ENCODE results near the gene OLFM1. TPM values are rescaled to one million over a fixed set of nuclear protein-coding genes. Genes with fewer than 3 reads are reported as not detected.
"Not testable (repeated sequence)": the region's sequence is repeated elsewhere in the genome, so short reads cannot be mapped to it uniquely, and the experiment has no call there.

The OLFM1 gene
- total RNA-seq, 3 donors from 2014 or later = 17.4 to 25.2 (median 22.1) TPM

DNA sequence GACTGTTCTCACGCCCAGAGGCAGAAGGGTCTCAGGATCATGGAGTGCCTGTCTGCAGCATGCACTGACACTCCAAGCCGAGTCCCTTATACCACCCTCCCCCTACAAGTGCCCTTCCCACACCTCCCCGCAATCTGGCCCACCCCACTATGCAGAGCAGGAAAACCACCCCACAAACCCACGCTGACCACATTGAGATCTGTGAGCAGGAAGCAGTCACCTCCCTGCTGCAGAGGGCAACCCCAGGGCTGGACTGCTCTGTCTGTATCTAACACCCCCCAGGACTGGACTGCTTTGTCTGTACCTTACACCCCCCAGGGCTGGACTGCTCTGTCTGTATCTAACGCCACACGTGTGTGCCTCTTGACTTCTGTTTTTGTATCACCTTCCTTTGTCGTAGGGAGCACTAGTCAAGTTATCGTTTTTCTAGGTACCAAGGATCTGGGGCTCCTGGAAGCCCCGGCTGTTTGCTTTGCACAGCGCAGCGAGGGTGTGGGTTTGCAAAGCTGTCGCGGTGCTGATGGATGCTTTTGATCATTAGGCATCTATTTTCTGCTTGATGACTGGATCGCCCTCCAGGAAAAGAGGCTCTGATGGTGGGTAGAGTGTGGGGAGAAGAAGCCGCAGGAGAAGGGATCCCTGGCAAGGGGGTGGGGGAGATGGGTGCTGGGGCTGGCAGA is 21.5 kb downstream of the OLFM1 start:
- H3K27me3 ChIP-seq = no peaks in the 10 kb centered on the region

GRCh38 chr9:135109650-135110049 is 22.2 kb downstream of the OLFM1 start:
- H3K36me3 ChIP-seq = no peaks in the 10 kb centered on the region
- no peaks in the 10 kb centered on the region for H3K9me3 ChIP-seq
- no peaks in the 10 kb centered on the region for H3K27me3 ChIP-seq
- TF ChIP-seq POLR2AphosphoS5 (IDR thresholded peaks at IDR 0.05) = no peak
- no peak for TF ChIP-seq CTCF (IDR thresholded peaks at IDR 0.05)
- TF ChIP-seq POLR2A (IDR thresholded peaks at IDR 0.05) = no peak
- intact Hi-C loops (cut with DNase I; ENCODE audit: low total_unique reads) = no loop called here
- DNase-seq (ENCODE audit: low spot score in 2 of 2) = no peak
- no peak overlapping the region for H3K4me3 ChIP-seq
- no peaks in the 10 kb centered on the region for H3K4me1 ChIP-seq
- no peak overlapping the region for H3K27ac ChIP-seq

More for the DNA sequence above, 21.5 kb downstream of the OLFM1 start:
- no peak for TF ChIP-seq POLR2A (IDR thresholded peaks at IDR 0.05)
- TF ChIP-seq CTCF (IDR thresholded peaks at IDR 0.05) = no peak
- TF ChIP-seq POLR2AphosphoS5 (IDR thresholded peaks at IDR 0.05) = no peak
- Histone ChIP-seq H3K36me3 (no peaks in the 10 kb centered on the region), H3K27ac (no peak overlapping the region), H3K4me3 (no peak overlapping the region), H3K9me3 (no peaks in the 10 kb centered on the region), H3K4me1 (no peaks in the 10 kb centered on the region)
- intact Hi-C loops (cut with DNase I; ENCODE audit: low total_unique reads) = no loop called here
- no peak for DNase-seq (ENCODE audit: low spot score in 2 of 2)

DNA sequence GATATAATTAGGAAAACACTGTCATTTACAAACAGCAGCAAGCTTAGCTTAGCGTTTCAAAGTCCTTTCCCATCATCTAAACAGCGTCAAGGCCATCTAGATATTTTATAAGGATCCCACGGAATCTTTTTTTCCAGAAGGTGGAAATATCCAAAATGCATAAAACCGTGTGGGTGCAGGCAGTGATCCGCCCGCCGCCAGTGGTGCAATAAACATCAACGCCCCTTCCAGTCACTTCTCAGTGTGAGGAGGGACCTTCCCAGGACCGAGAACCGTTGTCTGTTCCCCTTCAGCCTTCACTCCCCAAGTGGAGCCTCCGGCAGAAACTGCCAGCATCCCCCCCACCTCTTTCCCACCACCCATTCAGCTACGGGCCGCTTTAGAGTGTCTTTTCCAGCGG is 22.9 kb downstream of the OLFM1 start:
- no peak for DNase-seq (ENCODE audit: low spot score in 2 of 2)
- no peaks in the 10 kb centered on the region for H3K4me1 ChIP-seq
- TF ChIP-seq POLR2AphosphoS5 (IDR thresholded peaks at IDR 0.05) = no peak
- TF ChIP-seq POLR2A (IDR thresholded peaks at IDR 0.05) = no peak
- no peak for TF ChIP-seq CTCF (IDR thresholded peaks at IDR 0.05)
- H3K27ac ChIP-seq = no peak overlapping the region
- no peaks in the 10 kb centered on the region for H3K27me3 ChIP-seq
- no peaks in the 10 kb centered on the region for H3K9me3 ChIP-seq
- no peak overlapping the region for H3K4me3 ChIP-seq
- intact Hi-C loops (cut with DNase I; ENCODE audit: low total_unique reads) = no loop called here
- no peaks in the 10 kb centered on the region for H3K36me3 ChIP-seq

DNA sequence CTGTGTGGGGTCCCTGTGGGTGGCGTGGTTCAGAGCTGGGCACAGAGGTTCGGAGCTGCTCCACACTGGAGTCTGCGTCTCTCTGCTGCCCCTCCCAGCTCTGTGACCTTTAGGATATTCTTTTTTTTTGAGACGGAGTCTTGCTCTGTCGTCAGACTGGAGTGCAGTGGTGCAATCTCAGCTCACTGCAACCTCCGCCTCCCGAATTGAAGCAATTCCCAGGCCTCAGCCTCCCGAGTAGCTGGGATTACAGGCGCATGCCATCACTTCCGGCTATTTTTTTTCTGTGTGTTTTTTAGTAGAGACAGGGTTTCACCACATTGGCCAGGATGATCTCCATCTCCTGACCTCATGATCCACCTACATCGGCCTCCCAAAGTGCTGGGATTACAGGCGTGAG is 24.1 kb downstream of the OLFM1 start:
- H3K9me3 ChIP-seq; H3K36me3 ChIP-seq; intact Hi-C loops (cut with DNase I; ENCODE audit: low total_unique reads); H3K4me3 ChIP-seq; H3K27me3 ChIP-seq; H3K4me1 ChIP-seq; H3K27ac ChIP-seq; DNase-seq (ENCODE audit: low spot score in 2 of 2): not testable (repeated sequence)

DNA sequence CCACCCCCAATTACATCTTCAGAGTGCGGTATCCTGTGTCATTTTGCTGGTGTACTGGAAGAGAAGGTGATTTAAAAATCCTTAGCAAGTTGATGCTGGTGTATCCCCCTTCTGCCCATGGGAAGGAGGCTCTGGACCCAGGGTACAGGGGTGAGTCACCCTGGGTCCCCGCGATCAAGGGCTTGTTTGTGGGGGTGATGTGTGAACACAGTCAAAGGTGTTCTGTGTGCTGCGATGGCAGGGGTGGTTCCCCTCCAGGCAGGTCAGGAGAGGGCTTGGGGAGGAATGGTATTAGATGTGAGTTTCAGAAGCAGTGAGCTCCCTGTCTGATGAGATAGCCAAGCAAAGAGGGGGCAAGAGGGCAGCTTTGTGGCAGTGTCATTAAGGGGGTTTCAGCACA is 28.9 kb downstream of the OLFM1 start:
- H3K27ac ChIP-seq = no peak overlapping the region
- H3K4me3 ChIP-seq = no peak overlapping the region
- TF ChIP-seq POLR2A (IDR thresholded peaks at IDR 0.05) = no peak
- TF ChIP-seq POLR2AphosphoS5 (IDR thresholded peaks at IDR 0.05) = no peak
- no peak for TF ChIP-seq CTCF (IDR thresholded peaks at IDR 0.05)
- DNase-seq (ENCODE audit: low spot score in 2 of 2) = no peak
- H3K27me3 ChIP-seq = no peaks in the 10 kb centered on the region
- H3K9me3 ChIP-seq = no peaks in the 10 kb centered on the region
- intact Hi-C loops (cut with DNase I; ENCODE audit: low total_unique reads) = no loop called here
- H3K36me3 ChIP-seq = no peaks in the 10 kb centered on the region
- no peaks in the 10 kb centered on the region for H3K4me1 ChIP-seq

- Histone ChIP-seq H3K4me1 (no peaks in the 10 kb centered on the region), H3K4me3 (no peak overlapping the region), H3K27me3 (no peaks in the 10 kb centered on the region), H3K9me3 (no peaks in the 10 kb centered on the region), H3K36me3 (no peaks in the 10 kb centered on the region), H3K27ac (no peak overlapping the region)
- TF ChIP-seq CTCF (IDR thresholded peaks at IDR 0.05) (no peak), POLR2A (IDR thresholded peaks at IDR 0.05) (no peak), POLR2AphosphoS5 (IDR thresholded peaks at IDR 0.05) (no peak)
- intact Hi-C loops (cut with DNase I; ENCODE audit: low total_unique reads) = no loop called here
- no peak for DNase-seq (ENCODE audit: low spot score in 2 of 2)
Measured at GRCh38 chr9:135116881-135117280, 29.4 kb downstream of the OLFM1 start.

Measured in breast epithelium (tissue), 4 donors.